Measurements from ENCODE around the gene ELAPOR2.
"Not testable (repeated sequence)": the region's sequence is repeated elsewhere in the genome, so short reads cannot be mapped to it uniquely, and the experiment has no call there.

ELAPOR2 gene

GRCh38 chr7:87105401-87105800 is 45.9 kb upstream of the ELAPOR2 start:
- H2BK5ac ChIP-seq (ENCODE audit: low read length) = no peak overlapping the region
- H2AK5ac ChIP-seq (ENCODE audit: low read depth, low read length) = no peak overlapping the region
- H4K91ac ChIP-seq (ENCODE audit: low read depth, low read length, poor library complexity) = no peak overlapping the region
- H3K4me1 ChIP-seq (ENCODE audit: control insufficient read depth in 2 of 2, insufficient read depth in 1 of 2, low read depth in 1 of 2, low read length in 2 of 2) = no peaks in the 10 kb centered on the region
- peaks cover 0 to 2% of the 10 kb centered on the region in 2 donors for H3K9me3 ChIP-seq (replicated peaks in 1 of 2; ENCODE audit: control insufficient read depth in 2 of 2, insufficient read depth in 1 of 2, low read depth in 1 of 2, low read length in 2 of 2)
- no peak overlapping the region for H3K18ac ChIP-seq (ENCODE audit: low read length)
- H3K27me3 ChIP-seq (ENCODE audit: control insufficient read depth in 3 of 3, insufficient read depth in 3 of 3, low read depth in 1 of 3, low read length in 3 of 3) = no peaks in the 10 kb centered on the region
- H3K79me1 ChIP-seq (ENCODE audit: low read depth, low read length) = no peaks in the 10 kb centered on the region
- no peak overlapping the region for H2BK120ac ChIP-seq (ENCODE audit: low read depth, low read length)
- H3K9ac ChIP-seq (ENCODE audit: low read depth, low read length, poor library complexity) = no peak overlapping the region
- no peak overlapping the region for H2BK15ac ChIP-seq (ENCODE audit: low read length)
- H3K23ac ChIP-seq (ENCODE audit: low read depth, low read length, poor library complexity) = no peak overlapping the region
- no peak overlapping the region for H3K4ac ChIP-seq (ENCODE audit: low read length)
- WGBS, 2 donors (ENCODE audit: extremely low coverage in 2 of 2, insufficient read length in 2 of 2, insufficient replicate concordance in 1 of 2) = no CpG with 5 or more reads among the region's 1 CpG
- no peak overlapping the region for H2AFZ ChIP-seq (ENCODE audit: low read length)
- H3K27ac ChIP-seq (replicated peaks; ENCODE audit: low read length) = no peak overlapping the region
- no peak for DNase-seq (ENCODE audit: low spot score)
- no peak overlapping the region for H3K14ac ChIP-seq (ENCODE audit: low read length)
- H3K4me3 ChIP-seq (ENCODE audit: low read length in 2 of 2) = no peak overlapping the region
- H4K8ac ChIP-seq (ENCODE audit: low read depth, low read length) = no peak overlapping the region
- no peaks in the 10 kb centered on the region for H3K36me3 ChIP-seq (replicated peaks in 1 of 2; ENCODE audit: control insufficient read depth in 2 of 2, insufficient read depth in 2 of 2, low read length in 2 of 2)
- H3K4me2 ChIP-seq (ENCODE audit: insufficient read depth, low read length, poor library complexity, severe bottlenecking) = no peak overlapping the region
- H2BK12ac ChIP-seq (ENCODE audit: low read length) = no peak overlapping the region

GRCh38 chr7:87100326-87100725 is 40.9 kb upstream of the ELAPOR2 start:
- Histone ChIP-seq H3K79me1 (ENCODE audit: low read depth, low read length) (no peaks in the 10 kb centered on the region), H3K27me3 (ENCODE audit: control insufficient read depth in 3 of 3, insufficient read depth in 3 of 3, low read depth in 1 of 3, low read length in 3 of 3) (no peaks in the 10 kb centered on the region), H3K23ac (ENCODE audit: low read depth, low read length, poor library complexity) (no peak overlapping the region), H3K9me3 (replicated peaks in 1 of 2; ENCODE audit: control insufficient read depth in 2 of 2, insufficient read depth in 1 of 2, low read depth in 1 of 2, low read length in 2 of 2) (peaks cover 0 to under 1% of the 10 kb centered on the region in 2 donors), H4K91ac (ENCODE audit: low read depth, low read length, poor library complexity) (no peak overlapping the region), H3K18ac (ENCODE audit: low read length) (no peak overlapping the region), H3K4ac (ENCODE audit: low read length) (no peak overlapping the region), H2AFZ (ENCODE audit: low read length) (no peak overlapping the region), H3K4me3 (ENCODE audit: low read length in 2 of 2) (no peak overlapping the region), H3K4me2 (ENCODE audit: insufficient read depth, low read length, poor library complexity, severe bottlenecking) (no peak overlapping the region), H2BK12ac (ENCODE audit: low read length) (no peak overlapping the region), H2AK5ac (ENCODE audit: low read depth, low read length) (no peak overlapping the region), H3K36me3 (replicated peaks in 1 of 2; ENCODE audit: control insufficient read depth in 2 of 2, insufficient read depth in 2 of 2, low read length in 2 of 2) (no peaks in the 10 kb centered on the region), H3K27ac (replicated peaks; ENCODE audit: low read length) (no peak overlapping the region), H2BK15ac (ENCODE audit: low read length) (no peak overlapping the region), H3K14ac (ENCODE audit: low read length) (no peak overlapping the region), H2BK120ac (ENCODE audit: low read depth, low read length) (no peak overlapping the region), H3K9ac (ENCODE audit: low read depth, low read length, poor library complexity) (no peak overlapping the region), H2BK5ac (ENCODE audit: low read length) (no peak overlapping the region), H4K8ac (ENCODE audit: low read depth, low read length) (no peak overlapping the region), H3K4me1 (ENCODE audit: control insufficient read depth in 2 of 2, insufficient read depth in 1 of 2, low read depth in 1 of 2, low read length in 2 of 2) (no peaks in the 10 kb centered on the region)
- DNase-seq (ENCODE audit: low spot score) = no peak
- no CpG with 5 or more reads among the region's 2 CpGs for WGBS, 2 donors (ENCODE audit: extremely low coverage in 2 of 2, insufficient read length in 2 of 2, insufficient replicate concordance in 1 of 2)

DNA sequence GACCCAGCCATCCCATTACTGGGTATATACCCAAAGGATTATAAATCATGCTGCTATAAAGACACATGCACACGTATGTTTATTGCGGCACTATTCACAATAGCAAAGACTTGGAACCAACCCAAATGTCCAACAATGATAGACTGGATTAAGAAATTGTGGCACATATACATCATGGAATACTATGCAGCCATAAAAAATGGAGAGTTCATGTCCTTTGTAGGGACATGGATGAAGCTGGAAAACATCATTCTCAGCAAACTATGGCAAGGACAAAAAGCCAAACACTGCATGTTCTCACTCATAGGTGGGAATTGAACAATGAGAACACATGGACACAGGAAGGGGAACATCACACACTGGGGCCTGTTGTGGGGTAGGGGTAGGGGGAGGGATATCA is 37.9 kb upstream of the ELAPOR2 start:
- not testable (repeated sequence) for H4K8ac ChIP-seq (ENCODE audit: low read depth, low read length); DNase-seq (ENCODE audit: low spot score); H2BK120ac ChIP-seq (ENCODE audit: low read depth, low read length); H3K4ac ChIP-seq (ENCODE audit: low read length); H3K23ac ChIP-seq (ENCODE audit: low read depth, low read length, poor library complexity); H2BK5ac ChIP-seq (ENCODE audit: low read length); H3K18ac ChIP-seq (ENCODE audit: low read length); H2BK15ac ChIP-seq (ENCODE audit: low read length); H3K9ac ChIP-seq (ENCODE audit: low read depth, low read length, poor library complexity); H3K79me1 ChIP-seq (ENCODE audit: low read depth, low read length); H3K4me3 ChIP-seq (ENCODE audit: low read length in 2 of 2); H2BK12ac ChIP-seq (ENCODE audit: low read length); H3K9me3 ChIP-seq (replicated peaks in 1 of 2; ENCODE audit: control insufficient read depth in 2 of 2, insufficient read depth in 1 of 2, low read depth in 1 of 2, low read length in 2 of 2); H3K14ac ChIP-seq (ENCODE audit: low read length); H3K27ac ChIP-seq (replicated peaks; ENCODE audit: low read length); H3K4me1 ChIP-seq (ENCODE audit: control insufficient read depth in 2 of 2, insufficient read depth in 1 of 2, low read depth in 1 of 2, low read length in 2 of 2); H2AFZ ChIP-seq (ENCODE audit: low read length); H4K91ac ChIP-seq (ENCODE audit: low read depth, low read length, poor library complexity); H3K27me3 ChIP-seq (ENCODE audit: control insufficient read depth in 3 of 3, insufficient read depth in 3 of 3, low read depth in 1 of 3, low read length in 3 of 3); H3K4me2 ChIP-seq (ENCODE audit: insufficient read depth, low read length, poor library complexity, severe bottlenecking); H3K36me3 ChIP-seq (replicated peaks in 1 of 2; ENCODE audit: control insufficient read depth in 2 of 2, insufficient read depth in 2 of 2, low read length in 2 of 2); H2AK5ac ChIP-seq (ENCODE audit: low read depth, low read length)
- WGBS, 2 donors (ENCODE audit: extremely low coverage in 2 of 2, insufficient read length in 2 of 2, insufficient replicate concordance in 1 of 2) = no CpG with 5 or more reads among the region's 2 CpGs

DNA sequence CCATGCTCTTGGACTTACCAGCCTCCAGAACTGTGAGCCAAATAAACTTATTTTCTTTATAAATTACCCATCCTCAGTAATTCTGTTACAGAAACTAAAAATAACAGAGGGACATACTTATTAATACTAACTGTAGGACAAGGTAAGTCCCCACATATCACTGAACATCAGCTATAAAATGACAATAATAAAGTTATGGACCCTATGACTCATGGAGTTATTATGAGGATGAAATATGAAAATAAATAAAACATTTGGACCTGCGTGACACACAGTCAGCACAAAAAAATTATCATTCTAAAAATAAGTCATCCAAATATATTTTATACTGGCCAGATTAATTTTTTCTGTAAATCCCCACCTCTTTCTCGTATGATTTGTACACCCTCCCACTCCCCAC is 34.9 kb upstream of the ELAPOR2 start:
- no peak overlapping the region for H3K23ac ChIP-seq (ENCODE audit: low read depth, low read length, poor library complexity)
- H2AFZ ChIP-seq (ENCODE audit: low read length) = no peak overlapping the region
- no peak overlapping the region for H2BK15ac ChIP-seq (ENCODE audit: low read length)
- H2AK5ac ChIP-seq (ENCODE audit: low read depth, low read length) = no peak overlapping the region
- H3K4me3 ChIP-seq (ENCODE audit: low read length in 2 of 2) = no peak overlapping the region
- no peak for DNase-seq (ENCODE audit: low spot score)
- H3K18ac ChIP-seq (ENCODE audit: low read length) = no peak overlapping the region
- H3K4ac ChIP-seq (ENCODE audit: low read length) = no peak overlapping the region
- H3K9me3 ChIP-seq (replicated peaks in 1 of 2; ENCODE audit: control insufficient read depth in 2 of 2, insufficient read depth in 1 of 2, low read depth in 1 of 2, low read length in 2 of 2) = no peaks in the 10 kb centered on the region
- no peaks in the 10 kb centered on the region for H3K36me3 ChIP-seq (replicated peaks in 1 of 2; ENCODE audit: control insufficient read depth in 2 of 2, insufficient read depth in 2 of 2, low read length in 2 of 2)
- H3K4me2 ChIP-seq (ENCODE audit: insufficient read depth, low read length, poor library complexity, severe bottlenecking) = no peak overlapping the region
- H3K9ac ChIP-seq (ENCODE audit: low read depth, low read length, poor library complexity) = no peak overlapping the region
- H4K91ac ChIP-seq (ENCODE audit: low read depth, low read length, poor library complexity) = no peak overlapping the region
- H2BK12ac ChIP-seq (ENCODE audit: low read length) = no peak overlapping the region
- H3K27ac ChIP-seq (replicated peaks; ENCODE audit: low read length) = no peak overlapping the region
- WGBS, 2 donors (ENCODE audit: extremely low coverage in 2 of 2, insufficient read length in 2 of 2, insufficient replicate concordance in 1 of 2) = no CpG with 5 or more reads among the region's 2 CpGs
- no peak overlapping the region for H2BK120ac ChIP-seq (ENCODE audit: low read depth, low read length)
- H4K8ac ChIP-seq (ENCODE audit: low read depth, low read length) = no peak overlapping the region
- no peak overlapping the region for H2BK5ac ChIP-seq (ENCODE audit: low read length)
- no peaks in the 10 kb centered on the region for H3K79me1 ChIP-seq (ENCODE audit: low read depth, low read length)
- no peaks in the 10 kb centered on the region for H3K27me3 ChIP-seq (ENCODE audit: control insufficient read depth in 3 of 3, insufficient read depth in 3 of 3, low read depth in 1 of 3, low read length in 3 of 3)
- no peak overlapping the region for H3K14ac ChIP-seq (ENCODE audit: low read length)
- no peaks in the 10 kb centered on the region for H3K4me1 ChIP-seq (ENCODE audit: control insufficient read depth in 2 of 2, insufficient read depth in 1 of 2, low read depth in 1 of 2, low read length in 2 of 2)

All from neuronal stem cell (in vitro differentiated cells).